ENCODE data around the gene CRADD. TPM values are rescaled to one million over a fixed set of nuclear protein-coding genes. Genes with fewer than 3 reads are reported as not detected.
"Not testable (repeated sequence)": the region's sequence is repeated elsewhere in the genome, so short reads cannot be mapped to it uniquely, and the experiment has no call there.

Gene CRADD
- polyA plus RNA-seq, 3 donors = 10.9 to 14.6 (median 13.0) TPM

- H3K27ac ChIP-seq (ENCODE audit: low read depth, low read length) = no peak overlapping the region
- WGBS, 3 donors = 87 to 97% (median 92%) methylated on average over 4 of the region's 4 CpGs
These were observed 67.0 kb downstream of the CRADD start for GRCh38 chr12:93743999-93744689.

- no peak overlapping the region for H3K27ac ChIP-seq (ENCODE audit: low read depth, low read length)
- 79 to 89% (median 79%) methylated on average over 2 of the region's 2 CpGs for WGBS, 3 donors
These were observed 68.1 kb downstream of the CRADD start for GRCh38 chr12:93745286-93745685.

GRCh38 chr12:93746572-93747168, 69.5 kb downstream of the CRADD start:
- H3K27ac ChIP-seq (ENCODE audit: low read depth, low read length) = no peak overlapping the region
- 44 to 75% (median 49%) methylated on average over 4 of the region's 4 CpGs for WGBS, 3 donors

GRCh38 chr12:93748672-93749383, 71.7 kb downstream of the CRADD start:
- 97 to 98% (median 98%) methylated on average over 2 of the region's 2 CpGs for WGBS, 3 donors
- no peak overlapping the region for H3K27ac ChIP-seq (ENCODE audit: low read depth, low read length)

- 53 to 61% (median 59%) methylated on average over 2 of the region's 2 CpGs for WGBS, 3 donors
- H3K27ac ChIP-seq (ENCODE audit: low read depth, low read length) = no peak overlapping the region
These were observed 72.3 kb downstream of the CRADD start for GRCh38 chr12:93749515-93749914.

- no peak overlapping the region for H3K27ac ChIP-seq (ENCODE audit: low read depth, low read length)
- 88 to 92% (median 90%) methylated on average over 6 of the region's 6 CpGs for WGBS, 3 donors
These were observed 72.9 kb downstream of the CRADD start for GRCh38 chr12:93750056-93750455.

GRCh38 chr12:93751864-93752610, 74.9 kb downstream of the CRADD start:
- WGBS, 3 donors = 93 to 99% (median 97%) methylated on average over 6 of the region's 6 CpGs
- no peak overlapping the region for H3K27ac ChIP-seq (ENCODE audit: low read depth, low read length)

GRCh38 chr12:93753285-93753684, 76.1 kb downstream of the CRADD start:
- no peak overlapping the region for H3K27ac ChIP-seq (ENCODE audit: low read depth, low read length)
- 94 to 95% (median 94%) methylated on average over 3 of the region's 3 CpGs for WGBS, 3 donors

- no peak overlapping the region for H3K27ac ChIP-seq (ENCODE audit: low read depth, low read length)
- WGBS, 3 donors = 94 to 100% (median 97%) methylated on average over 3 of the region's 3 CpGs
These were observed 76.8 kb downstream of the CRADD start for GRCh38 chr12:93753838-93754429.

- H3K27ac ChIP-seq (ENCODE audit: low read depth, low read length) = not testable (repeated sequence)
These were observed 77.7 kb downstream of the CRADD start for GRCh38 chr12:93754859-93755258.

GRCh38 chr12:93756288-93756687, 79.1 kb downstream of the CRADD start:
- H3K27ac ChIP-seq (ENCODE audit: low read depth, low read length) = no peak overlapping the region
- 94 to 100% (median 99%) methylated on average over 2 of the region's 2 CpGs for WGBS, 3 donors

- H3K27ac ChIP-seq (ENCODE audit: low read depth, low read length) = no peak overlapping the region
- WGBS, 3 donors = 47 to 59% (median 54%) methylated on average over 1 of the region's 1 CpG
These were observed 80.9 kb downstream of the CRADD start for GRCh38 chr12:93757792-93758694.

- 25 to 71% (median 64%) methylated on average over 1 of the region's 1 CpG for WGBS, 3 donors
These were observed 81.7 kb downstream of the CRADD start for GRCh38 chr12:93758801-93759373.

GRCh38 chr12:93759512-93760081, 82.4 kb downstream of the CRADD start:
- WGBS, 3 donors = 29 to 54% (median 52%) methylated on average over 2 of the region's 2 CpGs

More at GRCh38 chr12:93758801-93759373, 81.7 kb downstream of the CRADD start:
- H3K27ac ChIP-seq (ENCODE audit: low read depth, low read length) = no peak overlapping the region

GRCh38 chr12:93760275-93760875, 83.2 kb downstream of the CRADD start:
- H3K27ac ChIP-seq (ENCODE audit: low read depth, low read length) = no peak overlapping the region
- WGBS, 3 donors = 98 to 99% (median 99%) methylated on average over 3 of the region's 3 CpGs

More at GRCh38 chr12:93759512-93760081, 82.4 kb downstream of the CRADD start:
- H3K27ac ChIP-seq (ENCODE audit: low read depth, low read length) = no peak overlapping the region

GRCh38 chr12:93762059-93762719, 85.0 kb downstream of the CRADD start:
- H3K27ac ChIP-seq (ENCODE audit: low read depth, low read length) = no peak overlapping the region
- WGBS, 3 donors = 64 to 81% (median 66%) methylated on average over 3 of the region's 3 CpGs
